Fibroblast of skin of scalp (primary cell): ENCODE measurements around the gene CDK11B.

Source experiments
- DNase-seq: peaks from one replicate; pipeline ENCODE4 v3.0.0-alpha.2; 2013

The CDK11B gene

DNA sequence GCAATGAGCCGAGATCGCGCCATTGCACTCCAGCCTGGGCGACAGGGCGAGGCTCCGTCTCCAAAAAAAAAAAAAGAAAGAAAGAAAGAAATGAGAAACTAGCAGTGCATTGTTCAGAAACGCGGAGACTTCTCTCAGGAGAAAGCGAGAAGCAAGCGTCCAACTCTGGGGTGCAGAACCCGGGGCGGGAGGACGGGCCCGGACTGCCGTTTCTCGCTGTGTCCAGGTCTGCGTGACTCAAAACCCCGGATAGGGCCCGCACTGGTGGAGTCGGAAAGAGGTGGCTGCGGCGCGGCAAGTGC lies 43.9 kb downstream of the CDK11B start:
- no peak for DNase-seq

DNA sequence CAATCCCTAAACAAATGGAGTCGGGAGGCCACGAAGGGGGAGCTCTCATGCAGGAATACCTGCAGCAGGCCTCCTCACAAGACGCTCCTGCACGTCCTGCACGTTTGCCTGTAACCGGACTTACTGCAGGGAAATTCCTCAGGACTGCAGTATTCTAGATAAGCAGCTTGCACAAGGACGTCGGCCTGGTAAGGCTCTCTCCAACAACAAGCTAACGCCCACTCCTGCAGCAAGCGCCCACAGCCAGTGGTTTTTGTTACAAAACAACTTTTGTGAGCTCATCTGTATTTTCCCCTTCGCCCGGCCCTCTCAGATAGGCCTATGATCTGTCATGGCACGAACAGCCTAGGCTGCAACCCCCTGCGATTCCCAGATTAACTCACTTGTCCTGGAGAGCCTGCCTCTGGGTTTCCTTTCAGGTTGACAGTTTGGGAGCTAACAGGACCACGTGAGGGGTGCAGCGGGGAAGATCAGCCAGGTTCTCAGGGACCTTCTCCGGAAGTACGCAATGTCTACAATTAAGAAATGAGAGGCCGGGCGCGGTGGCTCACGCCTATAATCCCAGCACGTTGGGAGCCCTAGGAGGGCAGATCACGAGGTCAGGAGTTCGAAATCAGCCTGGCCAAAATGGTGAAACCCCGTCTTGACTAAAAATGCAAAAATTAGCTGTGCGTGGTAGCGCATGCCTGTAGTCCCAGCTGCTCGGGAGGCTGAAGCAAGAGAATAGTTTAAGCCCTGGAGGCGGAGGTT lies 44.4 kb downstream of the CDK11B start:
- DNase-seq = peak; percentile 40

DNA sequence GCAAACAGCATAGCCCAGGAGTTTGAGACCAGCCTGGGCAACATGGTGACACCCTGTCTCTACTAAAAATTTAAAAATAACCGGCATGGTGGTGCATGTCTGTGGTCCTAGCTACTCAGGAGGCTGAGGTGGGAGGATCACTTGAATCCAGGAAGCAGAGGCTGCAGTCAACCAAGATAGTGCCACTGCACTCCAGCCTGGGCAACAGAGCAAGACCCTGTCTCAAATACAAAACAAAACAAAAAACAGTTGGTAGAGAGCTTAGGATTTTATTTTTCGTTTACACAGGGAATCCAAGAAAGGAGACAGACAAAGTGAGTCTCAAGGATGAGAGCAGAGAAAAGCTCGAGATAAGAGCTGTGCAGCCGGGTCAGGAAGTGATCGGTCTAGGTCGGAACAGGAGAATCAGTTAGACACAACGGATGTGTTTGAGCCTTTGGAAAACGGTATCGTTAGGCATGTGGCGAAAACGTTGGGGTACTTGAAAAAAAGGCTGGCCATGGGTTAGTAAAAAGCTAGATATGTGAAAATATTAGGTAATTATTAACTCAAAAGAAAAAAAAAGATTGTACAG lies 45.2 kb downstream of the CDK11B start:
- DNase-seq = no peak

DNA sequence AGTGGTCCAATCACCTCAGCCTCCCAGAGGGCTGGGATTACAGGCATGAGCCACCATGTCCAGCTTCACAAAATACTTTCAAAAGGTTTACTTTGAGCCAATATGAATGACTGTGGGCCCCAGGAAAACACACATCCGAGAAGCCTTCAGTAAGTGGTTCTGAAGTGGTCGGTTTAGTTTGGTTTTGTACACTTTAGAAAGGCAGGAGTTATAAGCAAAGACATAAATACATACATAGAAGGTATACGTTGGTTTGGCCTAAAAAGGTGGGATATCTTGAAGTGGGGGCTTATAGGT lies 46.8 kb downstream of the CDK11B start:
- DNase-seq = no peak

DNA sequence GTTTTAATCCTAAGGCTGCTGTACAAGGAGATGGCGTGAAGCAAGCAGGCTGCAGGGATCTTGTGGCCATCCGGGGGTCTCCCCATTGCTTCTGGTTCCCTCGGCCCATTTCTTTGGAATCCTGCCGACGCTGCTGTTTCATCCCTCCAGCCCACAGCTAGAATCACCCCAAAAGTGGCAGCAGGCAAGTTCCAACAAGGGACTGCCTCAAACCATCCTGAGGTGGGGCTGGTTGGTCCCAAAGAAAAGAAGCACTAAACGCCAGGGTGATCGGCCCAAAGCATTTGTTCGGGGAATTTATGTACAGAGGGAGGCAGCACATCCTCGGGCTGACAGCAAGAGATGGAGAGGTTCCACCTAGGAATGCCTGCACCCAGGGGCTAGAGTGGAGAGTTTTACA lies 48.0 kb downstream of the CDK11B start:
- DNase-seq = no peak

DNA sequence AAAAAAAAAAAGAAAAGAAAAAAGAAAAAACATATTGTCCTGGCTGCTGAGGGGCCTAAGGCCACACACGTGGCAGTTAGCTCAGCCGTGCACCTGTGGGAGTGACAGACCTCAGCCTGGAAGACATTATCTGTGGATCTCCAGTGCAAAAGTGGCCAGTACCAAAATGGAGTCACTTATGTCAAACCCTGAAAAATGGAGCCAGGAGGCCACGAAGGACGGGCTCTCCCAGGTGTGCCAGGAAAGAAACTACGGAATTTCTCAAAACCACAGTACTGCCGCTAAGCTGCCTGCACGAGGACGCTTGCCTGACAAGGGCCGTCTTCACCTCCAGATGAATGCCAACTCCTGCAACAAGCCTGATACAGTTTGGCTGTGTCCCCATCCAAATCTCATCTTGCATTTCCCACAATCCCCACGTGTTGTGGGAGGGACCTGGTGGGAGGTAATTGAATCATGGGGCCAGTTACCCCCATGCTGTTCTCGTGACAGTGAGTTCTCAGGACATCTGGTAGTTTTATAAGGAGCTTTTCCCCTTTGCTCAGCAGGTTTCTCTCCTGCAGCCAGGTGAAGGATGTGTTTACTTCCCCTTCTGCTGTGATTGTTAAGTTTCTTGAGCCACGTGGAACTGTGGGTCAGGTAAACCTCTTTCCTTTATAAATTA lies 48.9 kb downstream of the CDK11B start:
- DNase-seq = no peak

DNA sequence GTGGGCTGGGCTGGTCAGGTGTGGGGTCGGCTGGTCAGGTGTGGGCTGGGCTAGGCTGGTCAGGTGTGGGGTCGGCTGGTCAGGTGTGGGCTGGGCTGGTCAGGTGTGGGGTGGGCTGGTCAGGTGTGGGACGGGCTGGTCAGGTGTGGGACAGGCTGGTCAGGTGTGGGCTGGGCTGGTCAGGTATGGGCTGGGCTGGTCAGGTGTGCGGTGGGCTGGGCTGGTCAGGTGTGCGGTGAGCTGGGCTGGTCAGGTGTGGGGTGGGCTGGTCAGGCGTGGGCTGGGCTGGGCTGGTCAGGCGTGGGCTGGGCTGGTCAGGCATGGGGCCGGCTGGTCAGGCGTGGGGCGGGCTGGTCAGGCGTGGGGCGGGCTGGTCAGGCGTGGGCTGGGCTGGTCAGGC lies 52.6 kb downstream of the CDK11B start:
- no peak for DNase-seq

DNA sequence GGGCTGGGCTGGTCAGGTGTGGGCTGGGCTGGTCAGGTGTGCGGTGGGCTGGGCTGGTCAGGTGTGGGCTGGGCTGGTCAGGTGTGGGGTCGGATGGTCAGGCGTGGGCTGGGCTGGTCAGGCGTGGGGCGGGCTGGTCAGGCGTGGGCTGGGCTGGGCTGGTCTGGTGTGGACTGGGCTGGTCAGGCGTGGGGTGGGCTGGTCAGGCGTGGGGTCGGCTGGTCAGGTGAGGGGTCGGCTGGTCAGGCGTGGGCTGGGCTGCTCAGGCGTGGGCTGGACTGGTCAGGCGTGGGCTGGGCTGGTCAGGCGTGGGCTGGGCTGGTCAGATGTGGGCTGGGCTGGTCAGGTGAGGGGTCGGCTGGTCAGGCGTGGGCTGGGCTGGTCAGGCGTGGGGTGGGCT lies 53.1 kb downstream of the CDK11B start:
- DNase-seq = no peak

DNA sequence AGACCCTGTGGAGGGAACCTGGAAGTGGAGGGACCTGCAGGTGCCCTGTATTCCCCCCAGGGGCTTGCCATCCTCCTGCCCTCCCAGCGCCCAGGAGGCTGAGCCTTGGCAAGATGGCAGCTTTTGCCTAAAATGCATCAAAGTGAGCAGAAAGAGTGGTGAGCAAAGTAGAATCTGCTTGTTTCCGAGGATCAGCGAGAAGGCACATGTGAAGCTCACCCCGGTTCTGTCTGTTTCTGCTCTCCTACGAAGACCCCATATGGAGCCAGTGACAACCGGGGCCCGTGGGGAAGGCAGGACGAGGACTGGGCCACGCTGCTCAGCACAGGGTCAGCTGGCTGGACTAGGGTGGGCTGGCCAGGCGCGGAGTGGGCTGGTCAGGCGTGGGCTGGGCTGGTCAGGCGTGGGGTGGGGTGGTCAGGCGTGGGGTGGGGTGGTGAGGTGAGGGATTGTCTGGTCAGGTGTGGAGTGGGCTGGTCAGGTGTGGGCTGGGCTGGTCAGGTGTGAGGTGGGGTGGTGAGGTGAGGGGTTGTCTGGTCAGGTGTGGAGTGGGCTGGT lies 53.7 kb downstream of the CDK11B start:
- no peak for DNase-seq

DNA sequence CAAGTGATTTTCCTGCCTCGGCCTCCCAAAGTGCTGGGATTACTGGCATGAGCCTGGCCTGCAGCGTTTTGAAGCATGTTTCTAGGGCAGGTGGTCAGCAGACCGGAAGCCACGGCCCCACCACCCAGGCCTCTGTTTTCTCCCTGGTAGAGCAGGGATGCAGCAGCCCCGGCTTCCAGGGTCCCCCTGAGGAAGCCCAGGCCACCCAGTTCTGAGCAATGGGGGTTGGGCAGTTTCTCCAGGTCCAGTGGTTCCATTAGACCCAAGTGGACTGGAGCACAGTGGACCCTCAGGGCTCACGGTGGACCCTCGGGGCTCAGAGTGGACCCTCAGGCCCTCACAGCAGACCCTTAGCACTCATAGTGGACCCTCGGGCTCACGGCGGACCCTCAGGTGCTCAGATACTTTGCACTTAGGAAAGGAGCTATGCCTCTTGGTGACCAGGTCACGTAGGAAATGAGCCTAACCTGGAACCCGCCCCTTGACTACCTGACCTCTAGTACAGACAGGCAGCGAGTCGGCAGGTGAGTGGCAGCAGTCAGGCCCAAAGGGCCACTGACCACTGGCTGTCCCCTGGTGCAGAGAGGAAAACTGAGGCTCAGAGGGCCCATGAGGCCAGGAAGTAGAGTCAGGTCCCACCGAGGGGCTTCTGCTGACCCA lies 54.3 kb downstream of the CDK11B start:
- DNase-seq = no peak

DNA sequence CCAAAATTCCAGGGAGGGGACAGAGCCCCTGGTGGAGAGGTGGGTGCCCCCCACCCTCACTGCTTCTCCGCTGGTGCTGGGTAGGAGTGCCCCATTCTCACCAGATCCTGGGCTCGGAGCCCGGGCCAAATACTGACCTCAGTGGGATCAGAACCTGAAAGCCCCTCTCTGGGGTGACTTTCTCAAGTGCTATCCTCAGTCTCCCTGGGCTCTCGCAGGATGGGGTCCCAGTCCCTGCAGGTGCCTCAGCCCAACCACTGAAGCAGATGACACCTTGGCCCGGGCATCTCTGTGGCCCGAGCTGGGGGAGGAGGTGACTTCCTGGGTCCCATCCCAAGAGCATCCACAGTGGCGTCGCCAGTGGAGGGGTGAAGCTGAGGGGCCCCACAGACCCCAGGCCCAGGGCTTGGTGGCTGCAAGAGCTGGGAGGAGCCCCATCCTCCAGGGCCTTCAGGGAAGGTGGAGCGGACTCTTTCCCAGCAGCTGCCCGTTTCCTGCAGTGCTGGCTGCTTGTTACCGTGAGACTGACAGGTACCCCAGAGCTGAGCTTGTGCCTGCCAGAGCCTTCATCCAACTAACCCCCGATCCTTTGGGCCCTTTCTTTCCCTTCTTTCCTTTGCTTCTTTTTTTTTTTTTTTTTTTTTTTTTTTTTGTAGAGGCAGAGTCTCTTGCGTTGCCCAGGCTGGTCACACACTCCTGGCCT lies 55.0 kb downstream of the CDK11B start:
- DNase-seq = no peak

DNA sequence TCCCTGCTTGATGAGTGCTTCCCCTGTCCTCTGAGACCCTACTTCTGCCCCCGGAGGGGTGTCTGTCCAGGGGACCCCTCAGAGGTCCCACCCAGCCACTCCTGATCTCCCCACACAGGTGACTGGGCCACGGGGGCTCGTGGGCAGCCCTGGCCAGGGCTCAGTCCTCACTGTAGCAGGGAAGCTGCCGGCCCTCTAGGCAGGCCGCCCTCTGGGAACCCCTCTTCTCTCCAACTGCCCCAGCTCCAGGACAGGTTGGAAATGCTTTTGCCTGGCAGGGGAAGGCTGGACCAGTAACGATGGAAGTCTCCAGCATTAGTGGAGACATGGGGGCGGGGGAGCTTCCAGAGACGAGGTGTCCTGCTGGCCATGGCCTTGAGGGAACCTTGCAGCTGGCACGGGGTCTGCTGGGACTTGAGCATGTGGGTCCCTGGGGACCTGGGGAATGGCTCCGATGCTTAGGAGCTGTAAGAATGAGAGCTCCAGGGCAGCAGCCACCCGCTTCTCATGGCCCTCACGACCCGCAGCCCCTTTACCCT lies 55.8 kb downstream of the CDK11B start:
- no peak for DNase-seq

DNA sequence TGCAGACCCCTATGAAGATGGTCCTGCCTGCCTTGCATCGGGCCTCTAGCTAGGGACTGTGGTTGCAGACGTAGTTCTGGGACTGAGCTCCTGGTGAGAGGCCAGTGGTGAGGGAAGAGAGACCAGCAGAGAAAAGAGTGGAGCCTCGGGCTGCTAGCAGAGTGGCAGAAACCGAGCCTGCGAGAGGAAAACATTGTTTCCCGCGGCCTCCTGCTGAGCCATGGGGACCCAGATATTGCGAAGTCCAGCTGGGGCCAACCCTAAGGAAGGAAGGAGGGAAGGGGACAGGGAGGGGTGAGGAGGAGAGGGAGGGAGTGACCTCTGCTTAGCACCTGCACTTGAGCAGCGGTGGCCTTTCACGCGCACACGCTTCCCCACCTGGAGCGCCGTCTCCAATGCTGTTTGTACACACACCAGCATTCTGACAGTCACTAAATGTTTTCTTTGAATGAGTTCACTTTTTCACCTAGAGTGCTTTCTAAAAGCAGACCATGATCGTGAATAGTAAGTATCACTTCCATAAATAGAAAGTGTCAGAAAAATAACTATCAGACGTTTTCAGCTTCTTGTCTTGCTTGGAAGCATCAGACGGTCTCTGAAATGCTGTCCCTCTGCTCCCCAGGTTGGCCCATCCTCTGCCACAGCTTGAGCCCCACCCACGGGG lies 56.4 kb downstream of the CDK11B start:
- DNase-seq = no peak

DNA sequence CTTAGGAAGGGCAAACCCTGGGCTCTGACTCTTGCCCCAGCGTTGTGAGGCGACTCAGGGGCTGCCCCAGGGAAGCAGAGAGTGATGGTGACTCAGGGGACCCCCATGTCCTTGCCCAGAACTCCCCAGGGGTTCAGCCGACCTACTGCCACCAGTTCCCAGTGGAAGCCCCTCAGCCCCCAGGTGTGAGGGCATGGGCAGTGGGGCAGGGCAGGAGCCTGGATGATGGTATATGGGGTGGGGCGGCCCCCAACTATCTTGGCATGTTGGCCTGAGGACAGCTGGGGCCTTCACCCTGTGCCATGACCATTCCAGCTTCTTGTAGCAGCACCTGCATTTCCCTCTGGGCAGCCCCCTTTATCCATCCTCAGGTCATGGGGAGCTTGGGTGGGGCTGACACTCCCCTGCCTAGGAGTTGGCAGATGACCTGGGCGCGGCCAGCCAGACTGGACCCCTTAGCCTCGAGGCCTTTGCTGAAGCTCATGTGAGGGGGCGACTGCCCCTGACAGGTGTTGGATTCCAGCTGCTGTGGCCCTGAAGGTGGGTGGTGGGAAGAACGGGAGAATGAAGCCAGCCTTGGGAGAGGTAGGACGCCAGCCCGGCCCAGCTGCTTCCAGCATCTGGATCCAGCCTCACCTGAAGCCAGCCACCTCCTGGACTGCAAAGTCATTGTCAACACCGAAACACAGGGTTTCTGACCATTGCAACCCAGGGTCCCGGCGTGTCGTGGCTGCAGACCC lies 57.1 kb downstream of the CDK11B start:
- DNase-seq = no peak

DNA sequence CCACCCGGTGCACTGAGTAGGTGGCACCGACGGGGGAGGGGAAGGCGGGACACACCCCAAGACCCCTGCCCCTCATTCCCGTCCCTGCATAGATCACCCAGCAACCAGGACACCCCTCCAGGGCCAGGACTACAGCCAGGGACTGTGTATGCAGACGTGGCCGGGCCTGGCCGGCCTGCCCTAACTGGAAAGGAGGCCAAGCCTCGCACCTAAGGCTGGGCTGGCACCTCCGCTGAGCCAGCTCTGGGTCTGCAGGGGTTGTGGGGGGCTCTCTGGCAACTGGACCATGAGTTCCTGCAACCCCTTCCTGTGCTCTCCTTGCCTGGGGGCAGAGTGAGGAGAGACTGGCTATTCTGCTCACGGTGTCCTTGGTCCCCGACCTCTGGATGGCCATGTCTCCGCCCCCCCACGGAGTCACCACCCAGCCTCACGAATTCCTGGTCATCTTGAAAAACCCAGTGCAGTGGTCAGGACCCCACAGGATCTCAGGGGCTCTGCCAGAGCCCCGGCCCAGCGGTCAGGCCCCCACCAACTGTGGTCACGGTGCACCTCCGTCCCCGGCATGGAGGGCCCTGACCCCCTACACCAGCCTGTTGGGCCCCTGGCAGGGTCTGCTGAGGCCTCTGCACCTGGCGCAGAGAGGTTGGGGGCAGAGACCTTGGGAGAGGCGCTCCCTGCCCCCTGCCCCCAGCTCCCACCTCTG lies 57.8 kb downstream of the CDK11B start:
- DNase-seq = no peak

DNA sequence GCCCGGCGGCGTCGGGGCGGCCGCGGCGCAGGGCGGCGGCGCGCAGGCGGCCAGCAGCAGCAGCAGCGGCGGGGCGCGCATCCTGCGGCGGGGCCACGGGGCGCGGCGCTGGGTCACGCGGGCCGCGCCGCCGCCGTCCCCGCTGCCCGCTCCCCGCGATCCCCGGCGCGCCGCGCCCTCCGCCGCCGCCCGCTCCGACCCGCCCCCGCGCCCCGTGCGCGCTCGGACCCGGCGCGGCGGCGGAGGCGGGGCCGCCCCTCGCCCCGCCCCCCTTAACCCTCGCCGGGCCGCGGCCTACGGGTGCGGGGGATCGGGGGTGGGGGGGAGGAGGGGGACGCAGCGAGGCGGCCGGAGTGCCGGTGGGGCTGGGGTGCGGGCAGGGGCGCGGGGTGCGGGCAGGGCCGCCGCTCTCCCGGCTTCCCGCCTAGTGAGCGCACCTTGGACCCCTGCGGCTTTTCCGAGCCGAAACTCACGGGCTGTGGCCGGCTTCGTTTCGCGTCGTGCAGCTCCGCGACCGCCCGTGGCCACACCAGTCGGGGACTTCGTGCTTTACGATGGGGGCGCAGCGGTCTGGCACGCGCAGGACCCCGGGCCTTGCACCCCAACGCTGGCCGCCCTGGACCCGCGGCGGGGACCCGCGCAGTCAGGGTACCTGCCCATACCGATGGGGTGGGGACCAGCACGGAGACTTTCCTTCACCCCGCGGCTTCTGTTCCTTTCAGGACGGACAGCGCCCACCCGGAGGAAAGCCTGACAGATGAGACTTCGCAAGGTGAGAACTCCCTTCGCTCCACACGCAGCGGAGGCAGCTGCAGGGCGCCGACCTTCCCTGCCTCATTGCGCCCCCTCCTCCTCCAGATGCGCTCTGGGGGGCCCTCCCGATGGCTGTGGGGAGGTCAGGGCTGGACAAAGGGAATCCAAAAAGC lies 58.6 kb downstream of the CDK11B start, which contains the start of gene FNDC10:
FNDC10 (minus strand) TSS at position 201 of the 926 bp plus-strand sequence; CDS start at position 81, 120 bp downstream.
- DNase-seq = no peak

DNA sequence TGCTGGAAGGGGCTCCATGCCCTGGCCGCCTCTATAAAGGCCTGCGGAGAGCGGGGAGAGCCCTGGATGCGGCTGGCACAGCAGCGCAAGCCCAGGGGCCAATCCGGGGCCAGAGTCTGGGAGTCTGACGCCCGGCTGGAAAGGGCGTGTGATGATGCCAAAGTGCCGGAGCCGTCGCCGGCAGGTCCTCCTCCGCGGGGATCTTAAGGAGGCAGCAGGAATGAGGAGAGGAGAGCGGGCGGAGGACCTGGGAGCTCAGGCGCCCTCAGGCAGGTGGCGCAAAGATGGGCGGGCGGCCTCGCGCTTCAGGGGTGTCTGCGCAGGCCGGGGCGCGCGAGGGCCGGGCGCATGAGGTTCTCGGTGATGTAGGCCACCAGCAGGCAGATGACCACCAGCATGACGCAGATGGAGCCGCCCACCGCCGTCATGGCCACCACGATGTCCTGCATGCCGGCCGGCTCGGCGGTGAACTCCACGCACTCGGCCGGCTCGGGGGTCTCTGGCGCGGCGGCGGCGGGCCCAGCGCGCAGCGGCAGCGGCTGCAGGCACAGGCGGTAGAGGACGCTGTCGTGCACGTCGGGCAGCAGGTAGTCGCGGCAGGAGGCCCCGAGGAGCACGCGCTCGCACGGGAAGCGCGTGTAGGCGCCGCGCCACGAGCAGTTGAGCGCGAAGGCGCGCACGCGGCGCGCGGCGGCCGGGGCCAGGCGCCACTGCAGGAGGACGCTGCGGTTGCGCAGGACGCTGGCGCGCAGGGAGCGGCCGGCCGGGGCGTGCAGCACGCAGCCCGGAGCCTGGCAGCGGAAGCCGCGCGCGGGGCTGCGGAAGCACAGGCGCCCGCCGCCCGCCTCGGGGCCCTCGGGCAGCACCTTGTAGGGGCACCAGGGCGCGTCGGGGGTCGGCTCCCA lies 59.5 kb downstream of the CDK11B start:
- no peak for DNase-seq

DNA sequence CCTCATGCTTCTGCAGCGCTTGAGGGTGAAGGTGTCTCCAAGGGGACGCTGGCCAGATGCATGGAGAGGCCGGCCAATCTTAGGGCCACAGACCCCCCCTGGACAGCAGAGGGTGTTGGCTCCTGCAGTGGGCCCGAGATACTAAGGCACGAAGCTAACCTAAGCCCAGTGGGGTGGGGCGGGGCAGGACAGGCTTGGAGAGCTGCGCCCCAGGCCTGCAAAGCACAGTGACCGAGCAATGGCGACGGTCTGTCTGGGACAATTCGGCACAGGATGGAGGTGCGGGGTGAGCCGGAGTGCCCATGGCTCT lies 60.1 kb downstream of the CDK11B start:
- DNase-seq = no peak
